Activated CD4-positive, alpha-beta T cell treated with anti-CD3 and anti-CD28 coated beads, Interleukin-2, Interleukin-4, amounts not matched to agents 100 ng/mL and 50 ng/mL, durations not matched to agents 16 hours and 8 hours (primary cell): ENCODE data around the gene SLC44A3.

Experiments
- DNase-seq: peaks from one replicate; pipeline ENCODE4 v3.0.0-alpha.2; 2020; ENCODE audit warnings: low spot score

The SLC44A3 gene

GRCh38 chr1:94840808-94841207 lies 20.7 kb downstream of the SLC44A3 start:
- DNase-seq: no peak

- no peak for DNase-seq
Observed at GRCh38 chr1:94843430-94843829, 23.3 kb downstream of the SLC44A3 start.

- no peak for DNase-seq
Observed at GRCh38 chr1:94843846-94844245, 23.7 kb downstream of the SLC44A3 start.

GRCh38 chr1:94846308-94846707 lies 26.2 kb downstream of the SLC44A3 start:
- no peak for DNase-seq

GRCh38 chr1:94851571-94851970 lies 31.4 kb downstream of the SLC44A3 start:
- no peak for DNase-seq

- DNase-seq: no peak
Observed at GRCh38 chr1:94852788-94853187, 32.6 kb downstream of the SLC44A3 start.

- DNase-seq: peak; percentile 78
Observed at GRCh38 chr1:94854458-94855306, 34.5 kb downstream of the SLC44A3 start.

GRCh38 chr1:94855307-94855700 lies 35.1 kb downstream of the SLC44A3 start:
- DNase-seq: no peak

GRCh38 chr1:94856004-94856403 lies 35.8 kb downstream of the SLC44A3 start:
- no peak for DNase-seq

- DNase-seq: no peak
Observed at GRCh38 chr1:94856868-94857267, 36.7 kb downstream of the SLC44A3 start.

- no peak for DNase-seq
Observed at GRCh38 chr1:94858276-94858675, 38.1 kb downstream of the SLC44A3 start.

GRCh38 chr1:94859174-94859573 lies 39.0 kb downstream of the SLC44A3 start:
- no peak for DNase-seq

GRCh38 chr1:94862718-94863117 lies 42.6 kb downstream of the SLC44A3 start:
- DNase-seq: no peak

GRCh38 chr1:94863297-94863911 lies 43.2 kb downstream of the SLC44A3 start:
- no peak for DNase-seq

GRCh38 chr1:94863919-94864318 lies 43.8 kb downstream of the SLC44A3 start:
- DNase-seq: no peak

GRCh38 chr1:94864821-94865220 lies 44.7 kb downstream of the SLC44A3 start:
- DNase-seq: no peak

GRCh38 chr1:94865360-94865759 lies 45.2 kb downstream of the SLC44A3 start:
- DNase-seq: no peak

GRCh38 chr1:94866164-94866807 lies 46.1 kb downstream of the SLC44A3 start:
- no peak for DNase-seq

- no peak for DNase-seq
Observed at GRCh38 chr1:94871031-94871430, 50.9 kb downstream of the SLC44A3 start.

- DNase-seq: no peak
Observed at GRCh38 chr1:94872771-94873495, 52.8 kb downstream of the SLC44A3 start.

- DNase-seq: no peak
Observed at GRCh38 chr1:94873520-94874351, 53.6 kb downstream of the SLC44A3 start.

GRCh38 chr1:94874423-94874822 lies 54.3 kb downstream of the SLC44A3 start:
- no peak for DNase-seq
